A673 (cell line): Measurements from ENCODE around the gene DDAH1.

ENCODE experiments used
- CTCF ChIP-seq: fragments of 300-800, 200-600 bp; sonication (generic); conservative IDR thresholded peaks from 2 replicates; pipeline ENCODE4 v1.5.1; 2017; ENCODE audit warnings: low read depth, mild to moderate bottlenecking, antibody characterized with exemption, low read length, moderate library complexity, mixed read lengths
- EZH2 ChIP-seq: fragments of 200-600 bp; sonication (generic); IDR thresholded peaks from 2 replicates; pipeline ENCODE4 v1.6.1; 2017; ENCODE audit warnings: borderline replicate concordance, low read depth, mild to moderate bottlenecking, mixed read lengths, antibody characterized with exemption, low read length; ENCODE audit not compliant: poor library complexity, severe bottlenecking

GRCh38 chr1:85339656-85340399 lies 125.1 kb downstream of the DDAH1 start:
- TF ChIP-seq CTCF (no peak), EZH2 (no peak)
